ENCODE data around the gene FSTL5. TPM values are rescaled to one million over a fixed set of nuclear protein-coding genes. Genes with fewer than 3 reads are reported as not detected.

Gene FSTL5
- total and polyA plus RNA-seq, 4 experiments from 2014 or later = not detected

DNA sequence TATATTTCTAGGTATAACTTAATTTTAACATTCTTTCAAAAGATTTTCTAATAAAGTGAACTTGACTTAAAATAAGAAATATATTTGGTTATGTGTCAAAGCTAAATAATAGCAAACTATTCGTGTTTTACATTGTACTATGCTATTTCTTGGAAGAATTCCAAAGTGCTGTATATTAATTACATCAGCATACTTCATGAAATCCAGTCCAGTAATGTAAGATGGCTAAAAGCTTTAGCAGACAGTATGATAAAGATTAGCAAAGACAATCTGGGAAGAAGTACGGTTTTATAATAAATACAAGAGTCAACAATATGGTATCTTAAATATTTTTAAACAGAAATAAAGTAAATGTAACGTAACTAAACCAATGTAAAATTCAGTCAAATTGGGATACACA is 125.7 kb downstream of the FSTL5 start:
- Histone ChIP-seq H3K27ac (ENCODE audit: low read depth, low read length) (no peak overlapping the region), H3K4me3 (ENCODE audit: low read length in 2 of 2) (no peak overlapping the region), H3K4me1 (ENCODE audit: insufficient read depth, low read length) (no peaks in the 10 kb centered on the region), H3K36me3 (ENCODE audit: insufficient read depth, low read length) (no peaks in the 10 kb centered on the region), H3K27me3 (ENCODE audit: insufficient read depth, low read length) (no peaks in the 10 kb centered on the region), H3K9me3 (ENCODE audit: control insufficient read depth in 1 of 2, low read length in 2 of 2) (no peaks in the 10 kb centered on the region)
- no peaks in the 10 kb centered on the region for H3K4me1 Mint-ChIP-seq
- no peak overlapping the region for H3K4me3 Mint-ChIP-seq
- H3K9me3 Mint-ChIP-seq = peaks cover 0 to 9% (median 4%) of the 10 kb centered on the region in 8 donors
- DNase-seq = no peak
- ChIA-PET POLR2A (ENCODE audit: partially characterized antibody) (no interaction called here), CTCF (ENCODE audit: partially characterized antibody) (no interaction called here)
- H3K27ac Mint-ChIP-seq = no peak overlapping the region
- H3K27me3 Mint-ChIP-seq = no peaks in the 10 kb centered on the region
- no peaks in the 10 kb centered on the region for H3K36me3 Mint-ChIP-seq
- intact Hi-C loops (cut with micrococcal nuclease) = no loop called here

DNA sequence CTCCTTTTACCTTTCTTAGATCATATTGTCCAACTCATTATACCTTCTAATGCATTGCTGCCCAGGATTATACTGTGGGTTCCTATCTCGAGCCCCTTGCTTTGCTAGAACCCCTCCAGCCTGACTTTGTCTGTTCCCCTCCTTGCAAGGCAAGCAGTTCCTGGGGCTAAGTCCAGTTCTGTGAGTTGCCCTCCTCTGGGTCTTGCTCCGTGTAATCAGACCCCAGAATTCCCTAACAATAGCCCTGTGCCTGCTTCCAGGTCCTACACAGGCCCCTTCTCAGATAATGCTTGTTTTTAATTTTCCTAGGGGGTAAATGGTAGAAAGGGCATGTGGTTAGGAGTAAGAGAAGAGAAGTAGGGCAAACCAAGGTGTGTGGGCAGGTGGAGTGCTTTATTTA is 145.9 kb downstream of the FSTL5 start:
- intact Hi-C loops (cut with micrococcal nuclease) = no loop called here
- H3K4me1 Mint-ChIP-seq = no peaks in the 10 kb centered on the region
- POLR2A ChIA-PET (ENCODE audit: partially characterized antibody) = no interaction called here

DNA sequence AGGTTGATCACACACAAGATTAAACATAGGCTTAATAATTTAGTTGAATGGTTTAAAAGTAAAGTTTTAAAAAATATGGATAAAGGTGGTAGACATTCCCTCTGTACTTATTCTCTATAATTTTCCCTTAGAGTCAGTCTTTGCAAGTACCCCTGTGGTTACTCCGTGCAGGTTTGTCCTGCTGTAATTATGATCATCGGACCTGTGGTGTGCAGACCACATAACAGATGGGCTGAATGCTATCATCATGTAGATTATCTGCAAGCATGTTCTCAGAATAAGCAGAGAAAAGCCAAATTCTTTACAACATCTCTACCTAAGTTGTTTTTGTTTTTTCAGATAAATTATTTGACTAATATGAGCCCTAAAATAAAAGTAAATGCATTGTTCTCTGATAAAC is 146.8 kb downstream of the FSTL5 start:
- ChIA-PET POLR2A (ENCODE audit: partially characterized antibody) (no interaction called here), CTCF (ENCODE audit: partially characterized antibody) (no interaction called here)
- H3K9me3 ChIP-seq (ENCODE audit: control insufficient read depth in 1 of 2, low read length in 2 of 2) = no peaks in the 10 kb centered on the region
- no peak overlapping the region for H3K4me3 Mint-ChIP-seq
- no peak for DNase-seq
- H3K27ac ChIP-seq (ENCODE audit: low read depth, low read length) = no peak overlapping the region
- H3K4me1 Mint-ChIP-seq = no peaks in the 10 kb centered on the region
- no peak overlapping the region for H3K27ac Mint-ChIP-seq
- H3K36me3 Mint-ChIP-seq = no peaks in the 10 kb centered on the region
- no peaks in the 10 kb centered on the region for H3K27me3 Mint-ChIP-seq
- H3K4me1 ChIP-seq (ENCODE audit: insufficient read depth, low read length) = no peaks in the 10 kb centered on the region
- H3K27me3 ChIP-seq (ENCODE audit: insufficient read depth, low read length) = no peaks in the 10 kb centered on the region
- intact Hi-C loops (cut with micrococcal nuclease) = no loop called here
- H3K4me3 ChIP-seq (ENCODE audit: low read length in 2 of 2) = no peak overlapping the region
- no peaks in the 10 kb centered on the region for H3K36me3 ChIP-seq (ENCODE audit: insufficient read depth, low read length)
- peaks cover 0 to 9% (median under 1%) of the 10 kb centered on the region in 8 donors for H3K9me3 Mint-ChIP-seq

More for the DNA sequence above, 145.9 kb downstream of the FSTL5 start:
- Histone ChIP-seq H3K4me1 (ENCODE audit: insufficient read depth, low read length) (no peaks in the 10 kb centered on the region), H3K27me3 (ENCODE audit: insufficient read depth, low read length) (no peaks in the 10 kb centered on the region), H3K4me3 (ENCODE audit: low read length in 2 of 2) (no peak overlapping the region), H3K36me3 (ENCODE audit: insufficient read depth, low read length) (no peaks in the 10 kb centered on the region), H3K9me3 (ENCODE audit: control insufficient read depth in 1 of 2, low read length in 2 of 2) (no peaks in the 10 kb centered on the region), H3K27ac (ENCODE audit: low read depth, low read length) (no peak overlapping the region)
- DNase-seq = no peak
- Mint-ChIP-seq H3K27ac (no peak overlapping the region), H3K4me3 (no peak overlapping the region), H3K9me3 (peaks cover 0 to 12% (median 4%) of the 10 kb centered on the region in 8 donors), H3K27me3 (no peaks in the 10 kb centered on the region), H3K36me3 (no peaks in the 10 kb centered on the region)
- CTCF ChIA-PET (ENCODE audit: partially characterized antibody) = no interaction called here

DNA sequence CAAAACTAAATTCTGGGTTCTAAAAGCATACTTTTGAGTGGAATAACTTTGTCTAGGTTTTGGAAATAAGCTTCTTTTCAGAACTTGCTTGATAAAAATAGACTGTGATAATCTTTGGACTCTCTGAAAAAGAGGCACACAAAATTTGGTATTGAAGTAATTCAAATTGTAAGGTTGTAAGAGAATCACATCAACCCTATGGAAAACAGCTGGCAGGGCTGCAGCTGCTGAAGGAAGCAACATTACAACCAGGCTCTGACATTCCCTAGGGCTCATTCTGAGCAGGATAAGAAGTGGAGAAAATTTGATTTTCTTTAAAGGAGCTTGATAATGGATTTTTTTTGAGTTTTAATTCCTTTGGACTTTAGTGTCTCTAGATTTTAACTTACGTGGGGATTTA is 147.6 kb downstream of the FSTL5 start:
- H3K9me3 Mint-ChIP-seq = peaks cover 0 to 9% (median under 1%) of the 10 kb centered on the region in 8 donors
- H3K27ac ChIP-seq (ENCODE audit: low read depth, low read length) = no peak overlapping the region

DNA sequence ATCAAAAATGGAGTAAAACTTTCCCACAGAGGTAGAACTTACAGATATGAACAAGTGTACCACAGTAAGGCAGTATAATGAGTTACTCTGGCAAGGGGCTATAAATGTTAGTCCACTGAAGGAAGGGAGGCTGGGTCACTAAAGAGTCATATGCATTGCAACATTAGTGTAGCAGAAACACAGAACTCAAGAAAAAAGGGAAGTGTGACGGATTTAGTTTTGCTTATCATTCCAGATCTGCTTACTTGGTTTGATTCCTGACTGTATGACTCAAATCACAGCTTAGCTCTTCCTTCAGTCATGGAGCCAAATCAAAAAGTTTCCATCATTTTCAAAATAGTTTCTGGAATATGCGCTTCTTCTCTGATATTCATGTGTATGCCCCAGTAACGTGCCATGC is 148.7 kb downstream of the FSTL5 start:
- Histone ChIP-seq H3K4me1 (ENCODE audit: insufficient read depth, low read length) (no peaks in the 10 kb centered on the region), H3K9me3 (ENCODE audit: control insufficient read depth in 1 of 2, low read length in 2 of 2) (no peaks in the 10 kb centered on the region), H3K4me3 (ENCODE audit: low read length in 2 of 2) (no peak overlapping the region), H3K36me3 (ENCODE audit: insufficient read depth, low read length) (no peaks in the 10 kb centered on the region), H3K27ac (ENCODE audit: low read depth, low read length) (no peak overlapping the region), H3K27me3 (ENCODE audit: insufficient read depth, low read length) (no peaks in the 10 kb centered on the region)
- DNase-seq = no peak
- Mint-ChIP-seq H3K27ac (no peak overlapping the region), H3K4me1 (no peaks in the 10 kb centered on the region), H3K4me3 (no peak overlapping the region), H3K9me3 (peaks cover 0 to 10% (median under 1%) of the 10 kb centered on the region in 8 donors), H3K27me3 (no peaks in the 10 kb centered on the region), H3K36me3 (no peaks in the 10 kb centered on the region)
- ChIA-PET POLR2A (ENCODE audit: partially characterized antibody) (no interaction called here), CTCF (ENCODE audit: partially characterized antibody) (no interaction called here)
- intact Hi-C loops (cut with micrococcal nuclease) = no loop called here

More for the DNA sequence above, 147.6 kb downstream of the FSTL5 start:
- ChIA-PET POLR2A (ENCODE audit: partially characterized antibody) (no interaction called here), CTCF (ENCODE audit: partially characterized antibody) (no interaction called here)
- Mint-ChIP-seq H3K36me3 (no peaks in the 10 kb centered on the region), H3K27ac (no peak overlapping the region), H3K4me3 (no peak overlapping the region), H3K27me3 (no peaks in the 10 kb centered on the region), H3K4me1 (no peaks in the 10 kb centered on the region)
- no peaks in the 10 kb centered on the region for H3K9me3 ChIP-seq (ENCODE audit: control insufficient read depth in 1 of 2, low read length in 2 of 2)
- H3K4me1 ChIP-seq (ENCODE audit: insufficient read depth, low read length) = no peaks in the 10 kb centered on the region
- H3K27me3 ChIP-seq (ENCODE audit: insufficient read depth, low read length) = no peaks in the 10 kb centered on the region
- H3K36me3 ChIP-seq (ENCODE audit: insufficient read depth, low read length) = no peaks in the 10 kb centered on the region
- DNase-seq = no peak
- no peak overlapping the region for H3K4me3 ChIP-seq (ENCODE audit: low read length in 2 of 2)
- intact Hi-C loops (cut with micrococcal nuclease) = no loop called here

DNA sequence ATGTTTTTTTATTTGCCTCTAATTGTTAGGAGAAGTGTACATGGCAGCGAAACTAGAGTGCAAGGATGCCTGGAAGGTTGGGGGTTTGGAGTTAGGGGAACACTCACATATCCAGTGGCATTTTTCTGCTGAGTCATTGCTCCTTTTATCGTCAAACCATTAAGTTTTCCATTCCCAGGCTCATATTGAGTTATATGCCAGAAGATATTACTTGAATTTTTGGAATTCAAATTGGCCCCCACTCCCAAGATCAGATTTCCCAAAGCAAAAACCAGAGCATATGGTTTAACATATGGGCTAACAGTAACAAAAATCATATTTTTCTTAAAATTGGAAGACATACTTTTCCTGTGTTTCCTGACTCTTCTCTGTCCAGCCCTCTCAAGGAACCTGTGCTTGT is 152.7 kb downstream of the FSTL5 start:
- Mint-ChIP-seq H3K9me3 (peaks cover 0 to 8% (median under 1%) of the 10 kb centered on the region in 8 donors), H3K4me3 (no peak overlapping the region), H3K27ac (no peak overlapping the region), H3K27me3 (no peaks in the 10 kb centered on the region), H3K36me3 (no peaks in the 10 kb centered on the region), H3K4me1 (no peaks in the 10 kb centered on the region)
- no peaks in the 10 kb centered on the region for H3K27me3 ChIP-seq (ENCODE audit: insufficient read depth, low read length)
- intact Hi-C loops (cut with micrococcal nuclease) = no loop called here
- POLR2A ChIA-PET (ENCODE audit: partially characterized antibody) = no interaction called here
- H3K9me3 ChIP-seq (ENCODE audit: control insufficient read depth in 1 of 2, low read length in 2 of 2) = no peaks in the 10 kb centered on the region
- H3K36me3 ChIP-seq (ENCODE audit: insufficient read depth, low read length) = no peaks in the 10 kb centered on the region
- CTCF ChIA-PET (ENCODE audit: partially characterized antibody) = no interaction called here
- DNase-seq = no peak
- no peak overlapping the region for H3K4me3 ChIP-seq (ENCODE audit: low read length in 2 of 2)
- no peak overlapping the region for H3K27ac ChIP-seq (ENCODE audit: low read depth, low read length)
- H3K4me1 ChIP-seq (ENCODE audit: insufficient read depth, low read length) = no peaks in the 10 kb centered on the region

DNA sequence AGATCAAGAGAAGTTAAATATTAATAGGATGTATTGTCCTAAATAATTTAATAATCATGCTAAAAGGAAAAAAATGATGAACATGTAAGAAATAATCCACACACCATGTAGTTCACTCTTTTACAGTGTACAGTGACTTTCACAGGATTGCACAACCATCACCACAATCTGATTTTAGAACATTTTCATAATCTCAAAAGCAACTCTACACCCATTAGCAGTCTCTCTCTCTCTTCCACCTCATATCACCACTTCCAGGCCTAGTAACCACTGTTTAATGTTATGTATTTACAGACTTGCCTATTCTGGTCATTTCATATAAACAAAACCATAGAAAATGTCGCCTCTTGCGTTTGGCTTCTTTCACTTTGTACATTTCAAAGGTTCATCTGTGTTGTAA is 153.4 kb downstream of the FSTL5 start:
- ChIA-PET POLR2A (ENCODE audit: partially characterized antibody) (no interaction called here), CTCF (ENCODE audit: partially characterized antibody) (no interaction called here)
- peaks cover 0 to 8% (median 0%) of the 10 kb centered on the region in 8 donors for H3K9me3 Mint-ChIP-seq
- intact Hi-C loops (cut with micrococcal nuclease) = no loop called here
- Histone ChIP-seq H3K36me3 (ENCODE audit: insufficient read depth, low read length) (no peaks in the 10 kb centered on the region), H3K27ac (ENCODE audit: low read depth, low read length) (no peak overlapping the region), H3K4me3 (ENCODE audit: low read length in 2 of 2) (no peak overlapping the region), H3K4me1 (ENCODE audit: insufficient read depth, low read length) (no peaks in the 10 kb centered on the region), H3K9me3 (ENCODE audit: control insufficient read depth in 1 of 2, low read length in 2 of 2) (no peaks in the 10 kb centered on the region), H3K27me3 (ENCODE audit: insufficient read depth, low read length) (no peaks in the 10 kb centered on the region)
- no peak overlapping the region for H3K4me3 Mint-ChIP-seq
- no peaks in the 10 kb centered on the region for H3K36me3 Mint-ChIP-seq
- no peaks in the 10 kb centered on the region for H3K27me3 Mint-ChIP-seq
- H3K4me1 Mint-ChIP-seq = no peaks in the 10 kb centered on the region
- DNase-seq = no peak
- H3K27ac Mint-ChIP-seq = no peak overlapping the region

DNA sequence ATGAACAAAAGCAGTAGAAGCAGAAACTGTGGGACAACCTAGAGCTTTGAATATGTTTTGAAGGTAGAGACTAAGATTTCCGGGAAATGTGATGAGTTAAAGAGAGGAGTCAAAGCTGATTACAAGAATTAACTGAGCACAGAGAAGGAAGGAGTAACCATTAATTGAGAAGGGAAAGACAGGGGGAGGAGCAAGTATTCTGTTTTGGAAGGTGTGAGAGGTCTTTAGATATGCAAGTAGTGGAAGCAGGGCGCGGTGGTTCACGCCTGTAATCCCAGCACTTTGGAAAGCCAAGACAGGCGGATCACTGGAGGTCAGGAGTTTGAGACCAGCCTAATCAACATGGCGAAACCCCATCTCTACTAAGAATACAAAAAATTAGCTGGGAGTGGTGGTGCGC is 171.5 kb downstream of the FSTL5 start:
- H3K36me3 ChIP-seq (ENCODE audit: insufficient read depth, low read length) = no peaks in the 10 kb centered on the region
- no peaks in the 10 kb centered on the region for H3K27me3 ChIP-seq (ENCODE audit: insufficient read depth, low read length)
- no peak overlapping the region for H3K27ac ChIP-seq (ENCODE audit: low read depth, low read length)
- POLR2A ChIA-PET (ENCODE audit: partially characterized antibody) = no interaction called here
- CTCF ChIA-PET (ENCODE audit: partially characterized antibody) = no interaction called here
- no peaks in the 10 kb centered on the region for H3K9me3 ChIP-seq (ENCODE audit: control insufficient read depth in 1 of 2, low read length in 2 of 2)
- H3K27ac Mint-ChIP-seq = no peak overlapping the region
- no peak for DNase-seq
- no peaks in the 10 kb centered on the region for H3K27me3 Mint-ChIP-seq
- H3K9me3 Mint-ChIP-seq = peaks cover 0 to 13% (median 5%) of the 10 kb centered on the region in 8 donors
- no peaks in the 10 kb centered on the region for H3K36me3 Mint-ChIP-seq
- intact Hi-C loops (cut with micrococcal nuclease) = no loop called here
- H3K4me3 Mint-ChIP-seq = no peak overlapping the region
- H3K4me1 Mint-ChIP-seq = no peaks in the 10 kb centered on the region
- no peaks in the 10 kb centered on the region for H3K4me1 ChIP-seq (ENCODE audit: insufficient read depth, low read length)
- H3K4me3 ChIP-seq (ENCODE audit: low read length in 2 of 2) = no peak overlapping the region

All from CD4-positive, alpha-beta memory T cell (primary cell).